K562 (cell line): ENCODE data around the gene S100A4. TPM values are rescaled to one million over a fixed set of nuclear protein-coding genes. Genes with fewer than 3 reads are reported as not detected.

Source experiments
- ATAC-seq: fragments of 200-7000 bp; cut with Tn5 transposase; 3 replicates; pipeline ENCODE4 v1.9.1; 2020; ENCODE audit warnings: moderate library complexity
- BruUV-seq: library from RNA; stranded (reverse); fragments of 400-500 nt; replicated peaks from 2 replicates; lab custom pipeline; 2021; lab: Mats Ljungman, UMichigan
- CTCF ChIA-PET: fragments of 300-600 bp; formaldehyde crosslinking; extraction: SDS; loops from one replicate; lab custom pipeline; 2021; ENCODE audit warnings: low intra/inter-chr PET ratio; lab: Yijun Ruan, JAX
- POLR2A ChIA-PET: fragments of 300-600, 350-650 bp; sonication (Branson Sonifier 250); formaldehyde crosslinking; extraction: SDS; loops from one replicate; lab custom pipeline; 2021; ENCODE audit warnings: antibody characterized with exemption, inconsistent platforms; lab: Yijun Ruan, JAX
- DNase-seq, 4 experiments: peaks; one replicate each; pipeline versions ENCODE4 v3.0.0 to v3.0.0-alpha.2; 2011 to 2018; ENCODE audit warnings: low spot score in 3 of 4, mixed read lengths in 3 of 4; ENCODE audit errors: extremely low read depth in 1 of 4
- FAIRE-seq: peaks from 2 replicates; lab custom pipeline; 2011; peaks lifted over from hg19 to GRCh38; lab: Jason Lieb, UNC
- H2AFZ ChIP-seq: 2 replicates; pipeline ENCODE4 v1.6.0; 2011; ENCODE audit warnings: low read depth, low read length, control low read depth, inconsistent platforms
- H3K27ac ChIP-seq: fragments of 200-600 bp; 3 replicates; pipeline ENCODE4 v1.8.0; 2011; ENCODE audit warnings: low read depth, mild to moderate bottlenecking, control low read depth, inconsistent platforms, low read length, moderate library complexity, mixed read lengths; ENCODE audit errors: extremely low read depth
- H3K27me3 ChIP-seq, 2 experiments: fragments of 300-600 bp in 1 of 2; 2 replicates in 1 of 2; 3 replicates in 1 of 2; pipeline versions ENCODE4 v1.6.0 to v1.8.0; 2011; ENCODE audit warnings: inconsistent platforms in 2 of 2, low read length in 2 of 2, mild to moderate bottlenecking in 1 of 2, mixed read lengths in 1 of 2, moderate library complexity in 1 of 2; ENCODE audit not compliant: control insufficient read depth in 2 of 2, insufficient read depth in 2 of 2
- H3K36me3 ChIP-seq: fragments of 300-600 bp; 3 replicates; pipeline ENCODE4 v1.8.0; 2011; ENCODE audit warnings: mild to moderate bottlenecking, low read length, inconsistent platforms; ENCODE audit not compliant: control insufficient read depth, insufficient read depth
- H3K4me1 ChIP-seq, 2 experiments: fragments of 200-600 bp in 1 of 2; replicated peaks in 1 of 2; 2 replicates in 1 of 2; 3 replicates in 1 of 2; pipeline versions ENCODE4 v1.5.1 to v1.8.0; 2011; ENCODE audit warnings: inconsistent platforms in 2 of 2, low read length in 2 of 2, mild to moderate bottlenecking in 1 of 2, mixed read lengths in 1 of 2, moderate library complexity in 1 of 2; ENCODE audit not compliant: control insufficient read depth in 2 of 2, insufficient read depth in 2 of 2
- H3K4me2 ChIP-seq: 2 replicates; pipeline ENCODE4 v1.6.1; 2011; ENCODE audit warnings: low read length, control low read depth, inconsistent platforms, mixed read lengths; ENCODE audit not compliant: insufficient read depth
- H3K4me3 ChIP-seq: fragments of 200-600 bp; sonication (generic), shearing (Covaris generic); 2 replicates; pipeline ENCODE4 v1.5.1; 2016; ENCODE audit warnings: control low read depth, inconsistent platforms
- H3K79me2 ChIP-seq: fragments of 200-600 bp; 3 replicates; pipeline ENCODE4 v1.8.0; 2011; ENCODE audit warnings: low read length, inconsistent platforms; ENCODE audit not compliant: control insufficient read depth, insufficient read depth
- H3K9ac ChIP-seq, 2 experiments: 2 replicates each; pipeline versions ENCODE4 v1.6.0 to v1.6.1; 2011; ENCODE audit warnings: low read depth in 2 of 2, low read length in 2 of 2, control low read depth in 1 of 2, inconsistent platforms in 1 of 2, mild to moderate bottlenecking in 1 of 2, mixed read lengths in 1 of 2; ENCODE audit not compliant: insufficient read depth in 1 of 2
- H3K9me1 ChIP-seq: one replicate; pipeline ENCODE4 v1.6.0; 2011; ENCODE audit warnings: inconsistent platforms, mild to moderate bottlenecking, low read length, moderate library complexity; ENCODE audit not compliant: control insufficient read depth, insufficient read depth
- H3K9me3 ChIP-seq: replicated peaks from 2 replicates; pipeline ENCODE4 v1.5.1; 2011; ENCODE audit warnings: low read depth, low read length, inconsistent platforms; ENCODE audit not compliant: control insufficient read depth, insufficient read depth
- H4K20me1 ChIP-seq: replicated peaks from 2 replicates; pipeline ENCODE4 v1.6.1; 2011; ENCODE audit warnings: low read length, inconsistent platforms, mixed read lengths; ENCODE audit not compliant: control insufficient read depth, insufficient read depth
- EGR1 ChIP-seq: fragments of 450-650 bp; conservative IDR thresholded peaks from 2 replicates; pipeline ENCODE4 v1.6.1; 2017; ENCODE audit warnings: mild to moderate bottlenecking
- HDAC2 ChIP-seq: fragments of 450-650 bp; IDR thresholded peaks from 2 replicates; pipeline ENCODE4 v1.6.1; 2016; ENCODE audit warnings: mild to moderate bottlenecking
- NCOA6 ChIP-seq: fragments of 450-650 bp; IDR thresholded peaks from 2 replicates; pipeline ENCODE4 v1.6.1; 2017; ENCODE audit warnings: mild to moderate bottlenecking
- NFYB ChIP-seq: IDR thresholded peaks from 2 replicates; pipeline ENCODE4 v1.6.1; 2011; ENCODE audit warnings: mild to moderate bottlenecking, moderate library complexity; ENCODE audit not compliant: insufficient read length; ENCODE audit errors: extremely low read depth
- ZNF124 ChIP-seq: sonication (generic); formaldehyde crosslinking; IDR thresholded peaks from 2 replicates; pipeline ENCODE4 v1.8.1; 2022; ENCODE audit warnings: missing genetic modification reagents
- whole genome bisulfite sequencing: fragments of 100-300 bp; shearing (Covaris generic); methylation state at CpG from one replicate; pipeline ENCODE4 v1.1.6; 2016; ENCODE audit warnings: low coverage, mixed read lengths; ENCODE audit not compliant: insufficient coverage; ENCODE audit errors: missing lambda C conversion rate; 5-methylcytosine and 5-hydroxymethylcytosine counted together
- in situ Hi-C: fragments of 300-500 bp; cut with MboI; formaldehyde crosslinking; loops from 4 replicates; pipeline ENCODE4 v1.15.0; 2018; ENCODE audit warnings: inconsistent platforms, mixed read lengths
- intact Hi-C: fragments of 100-400 bp; cut with micrococcal nuclease; formaldehyde crosslinking; loops from 2 replicates; pipeline ENCODE4 v1.14.2; 2022
- polyA plus RNA-seq, 8 experiments: library from polyadenylated mRNA; depleted of rRNA in 4 of 8; stranded (reverse) in 5 of 8; unstranded in 3 of 8; fragments of >200 nt; fragmentation: Nextera tagmentation in 2 of 8; fragmentation: Illumina TruSeq in 1 of 8; extraction: Ambion mirVana in 2 of 8; extraction: Trizol in 1 of 8; gene quantifications; 2 replicates each; pipeline versions ENCODE4 v1.2.1 to v1.2.3, GENCODE V29; 2011 to 2014; ENCODE audit warnings: inconsistent platforms in 1 of 8, missing spikeins in 1 of 8
- total RNA-seq, 7 experiments: library from RNA; depleted of rRNA in 6 of 7; stranded (reverse); fragments of >200 nt in 6 of 7; fragmentation: Illumina TruSeq in 2 of 7; extraction: Trizol in 2 of 7; gene quantifications; 2 replicates each; pipeline versions ENCODE4 v1.2.1 to v1.2.3, GENCODE V29; 2011 to 2021; ENCODE audit warnings: low replicate concordance in 1 of 7
- TF ChIP-seq, protein P1 (sequence below): fragments of 250-450 bp; sonication (Bioruptor Pico); IDR thresholded peaks from 2 replicates; pipeline ENCODE4 v1.4.0; 2020; ENCODE audit warnings: mild to moderate bottlenecking

S100A4 gene
- total and polyA plus RNA-seq, 9 of the 15 experiments (the other 6 are each of a cell fraction or from before 2014, with no cell fraction given), result 3.7 to 20.1 (median 11.2) TPM

DNA sequence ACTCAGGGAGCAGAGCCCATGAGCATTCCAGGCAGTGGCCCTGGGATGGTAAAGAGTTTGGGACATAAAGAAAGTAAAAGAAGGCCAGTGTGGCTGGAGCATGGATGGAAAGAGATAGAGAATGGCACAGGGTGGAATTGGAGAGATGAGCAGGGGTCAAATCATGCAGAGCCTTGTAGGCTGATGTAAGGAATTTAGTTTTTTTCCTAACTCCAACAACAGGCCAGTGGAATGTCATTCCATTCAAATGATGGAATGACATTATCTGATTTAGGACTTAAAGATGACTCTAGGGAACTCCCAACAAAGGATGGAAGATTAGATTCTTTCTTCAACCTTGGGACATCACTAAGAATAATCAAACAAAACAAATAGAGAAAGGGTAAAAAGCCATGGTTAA, 32.9 kb upstream of the S100A4 start (continued):
- TF ChIP-seq, protein P1, sequence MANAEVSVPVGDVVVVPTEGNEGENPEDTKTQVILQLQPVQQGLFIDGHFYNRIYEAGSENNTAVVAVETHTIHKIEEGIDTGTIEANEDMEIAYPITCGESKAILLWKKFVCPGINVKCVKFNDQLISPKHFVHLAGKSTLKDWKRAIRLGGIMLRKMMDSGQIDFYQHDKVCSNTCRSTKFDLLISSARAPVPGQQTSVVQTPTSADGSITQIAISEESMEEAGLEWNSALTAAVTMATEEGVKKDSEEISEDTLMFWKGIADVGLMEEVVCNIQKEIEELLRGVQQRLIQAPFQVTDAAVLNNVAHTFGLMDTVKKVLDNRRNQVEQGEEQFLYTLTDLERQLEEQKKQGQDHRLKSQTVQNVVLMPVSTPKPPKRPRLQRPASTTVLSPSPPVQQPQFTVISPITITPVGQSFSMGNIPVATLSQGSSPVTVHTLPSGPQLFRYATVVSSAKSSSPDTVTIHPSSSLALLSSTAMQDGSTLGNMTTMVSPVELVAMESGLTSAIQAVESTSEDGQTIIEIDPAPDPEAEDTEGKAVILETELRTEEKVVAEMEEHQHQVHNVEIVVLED (CRISPR knock-in tag), result no peak
- no peak for TF ChIP-seq NFYB
- TF ChIP-seq ZNF124 (CRISPR knock-in tag), result no peak
- no peak for TF ChIP-seq NCOA6

DNA sequence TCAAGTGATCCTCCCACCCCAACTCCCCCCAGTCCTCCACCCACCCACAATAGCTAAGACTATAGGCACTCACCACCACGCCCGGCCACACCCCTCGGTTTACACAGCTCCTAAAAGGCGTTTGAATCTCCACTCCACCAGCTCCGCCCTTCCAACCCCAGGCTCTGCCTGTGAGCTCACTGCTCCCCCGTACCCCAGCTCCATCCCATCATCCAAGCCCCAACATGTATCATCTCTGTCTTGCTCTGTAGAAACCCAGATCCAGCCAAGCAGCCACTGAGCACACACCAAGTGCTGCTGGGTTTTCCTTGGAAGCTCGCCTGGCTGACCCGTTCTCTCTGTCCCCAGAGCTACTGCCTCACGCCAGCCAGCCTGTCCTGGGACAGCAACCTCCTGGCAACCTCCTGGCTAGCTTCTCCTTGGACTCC, 32.0 kb upstream of the S100A4 start:
- no peak for FAIRE-seq
- TF ChIP-seq HDAC2 (no peak), EGR1 (0 out of 2 replicates have a peak, but pooled peaks have one; percentile 15)
- ChIA-PET POLR2A (interaction anchor here (0.6 to 1.1 kb wide), 8 partner anchors 14 to 56 kb away, joined by 3 to 4 read pairs (median 3); partner anchors contain the start of gene CHTOP), CTCF (no interaction called here)
- Histone ChIP-seq H3K79me2 (no peaks in the 10 kb centered on the region), H2AFZ (no peak overlapping the region), H3K4me3 (no peak overlapping the region), H4K20me1 (no peaks in the 10 kb centered on the region), H3K27ac (no peak overlapping the region), H3K9me1 (no peaks in the 10 kb centered on the region), H3K9me3 (no peaks in the 10 kb centered on the region), H3K4me2 (no peak overlapping the region; the same call in 1 of the 2 replicates), H3K36me3 (no peaks in the 10 kb centered on the region), H3K9ac (peak overlapping the region in 1 of 2 experiments; percentile 78; a peak in 1 of 4 replicates), H3K4me1 (peaks cover 0 to 5% of the 10 kb centered on the region in 2 experiments; a peak in 2 of 5 replicates), H3K27me3 (no peaks in the 10 kb centered on the region)
- intact Hi-C loops, result no loop called here
- peak; percentile 71 for ATAC-seq
- in situ Hi-C loops, result no loop called here
- no TSS peak for BruUV-seq
- WGBS, result 1% methylated on average over 9 of the region's 9 CpGs
- peak in 1 of 4 experiments; percentile 35 for DNase-seq
